Vagina (tissue), 2 donors: ENCODE data around the gene PAPPA2. TPM values are rescaled to one million over a fixed set of nuclear protein-coding genes. Genes with fewer than 3 reads are reported as not detected.

Experiments
- DNase-seq, 2 donors: peaks; one replicate each; pipeline ENCODE4 v3.0.0-alpha.2; 2017; ENCODE audit errors: extremely low spot score in 2 of 2
- H3K27ac ChIP-seq: fragments of 200-600 bp; sonication (generic); one replicate; pipeline ENCODE4 v1.5.1; 2019
- H3K27me3 ChIP-seq: fragments of 200-600 bp; sonication (generic); one replicate; pipeline ENCODE4 v1.5.1; 2019
- H3K36me3 ChIP-seq, 2 donors: fragments of 200-600 bp; sonication (generic); one replicate each; pipeline ENCODE4 v1.5.1; 2017 to 2019
- H3K4me1 ChIP-seq: fragments of 200-600 bp; sonication (generic); one replicate; pipeline ENCODE4 v1.5.1; 2019
- H3K4me3 ChIP-seq, 2 donors: fragments of 200-600 bp; sonication (generic); 1 replicate in 1 of 2; 2 replicates in 1 of 2; pipeline ENCODE4 v1.5.1; 2016 to 2019
- H3K9me3 ChIP-seq: fragments of 200-600 bp; sonication (generic); one replicate; pipeline ENCODE4 v1.5.1; 2019
- POLR2A ChIP-seq, 2 donors: fragments of 450-650 bp; IDR thresholded peaks; one replicate each; pipeline ENCODE4 v1.6.1; 2017; ENCODE audit warnings: antibody characterized with exemption in 2 of 2, mild to moderate bottlenecking in 2 of 2, moderate library complexity in 2 of 2
- POLR2AphosphoS5 ChIP-seq, 2 donors: sonication (generic); formaldehyde crosslinking; IDR thresholded peaks; one replicate each; pipeline ENCODE4 v1.9.0; 2017; ENCODE audit warnings: antibody characterized with exemption in 2 of 2, mild to moderate bottlenecking in 2 of 2, low read depth in 1 of 2; ENCODE audit not compliant: insufficient read depth in 1 of 2
- intact Hi-C: fragments of 100-400 bp; cut with DNase I; formaldehyde crosslinking; loops from one replicate; pipeline ENCODE4 v1.15.1; 2023
- total RNA-seq: library from RNA; depleted of rRNA; stranded (reverse); fragments of >200 nt; gene quantifications from one replicate; pipeline ENCODE4 v1.2.3, GENCODE V29; 2016
- TF ChIP-seq, protein P1 (sequence below), 3 experiments: fragments of 450-650 bp in 2 of 3; fragments of 200-600 bp in 1 of 3; sonication (generic) in 1 of 3; IDR thresholded peaks; one replicate each; pipeline ENCODE4 v1.5.1; 2017 to 2019; ENCODE audit warnings: antibody characterized with exemption in 3 of 3, mild to moderate bottlenecking in 2 of 3, moderate library complexity in 2 of 3

The PAPPA2 gene
- total RNA-seq, 1 donor from 2014 or later: 0.25 TPM

DNA sequence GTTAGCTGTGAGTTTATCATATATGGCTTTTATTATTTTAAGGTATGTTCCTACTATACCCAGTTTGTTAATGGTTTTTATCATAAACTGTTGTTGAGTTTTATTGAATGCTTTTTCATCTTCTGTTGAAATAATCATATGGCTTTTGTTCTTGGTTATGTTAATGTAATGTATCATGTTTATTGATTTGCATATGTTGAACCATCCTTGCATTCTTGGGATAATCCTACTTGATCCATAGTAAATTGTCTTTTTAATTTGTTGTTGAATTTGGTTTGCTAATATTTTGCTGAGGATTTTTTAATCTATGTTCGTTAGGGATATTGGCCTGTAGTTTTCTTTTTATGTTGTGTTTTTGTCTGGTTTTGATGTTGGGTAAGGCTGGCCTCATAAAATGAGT, 185.6 kb downstream of the PAPPA2 start:
- Histone ChIP-seq H3K27ac (no peak overlapping the region), H3K27me3 (no peaks in the 10 kb centered on the region), H3K4me3 (no peak overlapping the region), H3K9me3 (no peaks in the 10 kb centered on the region), H3K36me3 (no peaks in the 10 kb centered on the region), H3K4me1 (no peaks in the 10 kb centered on the region)
- TF ChIP-seq, protein P1, sequence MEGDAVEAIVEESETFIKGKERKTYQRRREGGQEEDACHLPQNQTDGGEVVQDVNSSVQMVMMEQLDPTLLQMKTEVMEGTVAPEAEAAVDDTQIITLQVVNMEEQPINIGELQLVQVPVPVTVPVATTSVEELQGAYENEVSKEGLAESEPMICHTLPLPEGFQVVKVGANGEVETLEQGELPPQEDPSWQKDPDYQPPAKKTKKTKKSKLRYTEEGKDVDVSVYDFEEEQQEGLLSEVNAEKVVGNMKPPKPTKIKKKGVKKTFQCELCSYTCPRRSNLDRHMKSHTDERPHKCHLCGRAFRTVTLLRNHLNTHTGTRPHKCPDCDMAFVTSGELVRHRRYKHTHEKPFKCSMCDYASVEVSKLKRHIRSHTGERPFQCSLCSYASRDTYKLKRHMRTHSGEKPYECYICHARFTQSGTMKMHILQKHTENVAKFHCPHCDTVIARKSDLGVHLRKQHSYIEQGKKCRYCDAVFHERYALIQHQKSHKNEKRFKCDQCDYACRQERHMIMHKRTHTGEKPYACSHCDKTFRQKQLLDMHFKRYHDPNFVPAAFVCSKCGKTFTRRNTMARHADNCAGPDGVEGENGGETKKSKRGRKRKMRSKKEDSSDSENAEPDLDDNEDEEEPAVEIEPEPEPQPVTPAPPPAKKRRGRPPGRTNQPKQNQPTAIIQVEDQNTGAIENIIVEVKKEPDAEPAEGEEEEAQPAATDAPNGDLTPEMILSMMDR (IDR thresholded peaks at IDR 0.05): no peak
- TF ChIP-seq POLR2AphosphoS5 (IDR thresholded peaks at IDR 0.05; ENCODE audit: insufficient read depth in 1 of 2, low read depth in 1 of 2) (no peak), POLR2A (IDR thresholded peaks at IDR 0.05) (no peak)
- no peak for DNase-seq
- intact Hi-C loops: no loop called here

DNA sequence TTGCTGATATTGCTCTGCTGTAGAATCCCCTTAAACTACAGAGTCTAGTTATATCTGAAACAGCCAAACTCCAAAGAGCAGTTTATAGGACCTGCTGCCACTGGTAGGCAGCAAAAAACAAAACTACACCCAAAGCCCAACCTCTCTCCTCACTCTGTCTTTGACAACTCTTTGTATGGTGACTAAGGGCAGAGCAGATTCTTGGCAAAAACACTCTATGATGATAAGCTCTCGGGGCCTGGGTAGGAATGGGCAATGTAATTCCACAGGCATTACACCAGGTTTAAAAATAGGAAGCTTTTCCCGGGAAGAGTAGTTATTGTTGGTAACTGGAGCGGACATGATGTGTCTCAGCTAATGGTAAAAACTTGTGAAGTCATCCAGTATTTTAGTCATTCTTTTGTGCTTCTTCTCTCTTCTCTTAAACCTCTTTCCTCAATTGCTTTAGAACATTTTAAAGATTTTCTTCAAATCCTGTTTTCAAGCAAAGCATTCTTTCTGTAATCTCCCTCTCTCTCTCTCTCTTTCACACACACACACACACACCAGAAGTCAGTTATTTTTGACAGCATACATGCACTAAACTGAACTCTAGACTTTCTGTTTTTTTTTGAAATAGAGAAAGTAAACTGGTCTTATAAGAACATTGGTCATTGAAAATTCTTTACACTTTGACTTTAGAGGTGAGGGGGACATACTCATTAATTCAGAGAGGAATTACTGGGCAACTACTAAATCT, 193.5 kb downstream of the PAPPA2 start:
- Histone ChIP-seq H3K27me3 (no peaks in the 10 kb centered on the region), H3K4me1 (no peaks in the 10 kb centered on the region), H3K27ac (no peak overlapping the region), H3K9me3 (no peaks in the 10 kb centered on the region), H3K4me3 (no peak overlapping the region), H3K36me3 (no peaks in the 10 kb centered on the region)
- TF ChIP-seq POLR2AphosphoS5 (IDR thresholded peaks at IDR 0.05; ENCODE audit: insufficient read depth in 1 of 2, low read depth in 1 of 2): no peak
- no peak for TF ChIP-seq POLR2A (IDR thresholded peaks at IDR 0.05)
- TF ChIP-seq, protein P1 (IDR thresholded peaks at IDR 0.05): no peak
- DNase-seq: no peak
- intact Hi-C loops: no loop called here

DNA sequence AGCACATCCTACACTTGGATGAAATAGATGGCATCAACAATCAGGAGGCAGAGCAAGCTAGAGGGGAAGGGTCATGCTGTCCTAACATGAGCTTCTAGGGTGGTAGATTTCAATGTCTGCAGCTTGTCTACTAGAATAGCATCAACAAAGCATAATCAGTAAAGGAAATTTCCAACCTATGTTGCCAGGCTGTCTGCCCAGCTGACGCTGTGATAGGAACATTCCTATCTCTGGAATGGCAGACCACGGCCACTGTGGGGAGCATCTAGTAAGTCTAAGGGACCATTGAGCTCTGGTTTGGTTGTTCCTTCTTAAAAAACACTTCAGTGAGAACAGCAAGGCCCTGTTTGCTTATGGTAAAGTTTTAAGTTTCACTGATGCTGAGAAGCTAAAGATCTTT, 206.8 kb downstream of the PAPPA2 start:
- Histone ChIP-seq H3K27me3 (no peaks in the 10 kb centered on the region), H3K36me3 (no peaks in the 10 kb centered on the region), H3K4me1 (no peaks in the 10 kb centered on the region), H3K4me3 (no peak overlapping the region), H3K9me3 (no peaks in the 10 kb centered on the region), H3K27ac (no peak overlapping the region)
- TF ChIP-seq, protein P1 (IDR thresholded peaks at IDR 0.05): no peak
- TF ChIP-seq POLR2AphosphoS5 (IDR thresholded peaks at IDR 0.05; ENCODE audit: insufficient read depth in 1 of 2, low read depth in 1 of 2) (no peak), POLR2A (IDR thresholded peaks at IDR 0.05) (no peak)
- DNase-seq: no peak
- intact Hi-C loops: no loop called here

DNA sequence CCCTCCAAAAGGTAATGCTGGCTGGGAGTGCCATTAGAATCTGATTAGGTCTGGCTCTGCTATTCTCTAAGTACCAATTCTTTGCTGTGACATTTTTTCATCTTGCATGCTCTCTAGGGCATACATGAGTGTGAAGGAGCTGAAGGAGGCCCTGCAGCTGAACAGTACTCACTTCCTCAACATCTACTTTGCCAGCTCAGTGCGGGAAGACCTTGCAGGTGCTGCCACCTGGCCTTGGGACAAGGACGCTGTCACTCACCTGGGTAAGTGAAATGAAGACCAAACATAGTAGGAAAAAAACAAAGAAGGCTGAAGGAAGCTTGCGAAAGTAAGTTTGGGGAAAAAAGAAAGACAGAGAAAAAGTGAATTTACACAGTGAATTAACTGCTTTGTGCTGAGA, 207.9 kb downstream of the PAPPA2 start:
- intact Hi-C loops: no loop called here
- no peaks in the 10 kb centered on the region for H3K9me3 ChIP-seq
- H3K4me3 ChIP-seq: no peak overlapping the region
- no peaks in the 10 kb centered on the region for H3K4me1 ChIP-seq
- no peaks in the 10 kb centered on the region for H3K36me3 ChIP-seq
- H3K27me3 ChIP-seq: no peaks in the 10 kb centered on the region
- no peak for DNase-seq
- no peak overlapping the region for H3K27ac ChIP-seq
- TF ChIP-seq, protein P1 (IDR thresholded peaks at IDR 0.05): no peak
- TF ChIP-seq POLR2AphosphoS5 (IDR thresholded peaks at IDR 0.05; ENCODE audit: insufficient read depth in 1 of 2, low read depth in 1 of 2) (no peak), POLR2A (IDR thresholded peaks at IDR 0.05) (no peak)

DNA sequence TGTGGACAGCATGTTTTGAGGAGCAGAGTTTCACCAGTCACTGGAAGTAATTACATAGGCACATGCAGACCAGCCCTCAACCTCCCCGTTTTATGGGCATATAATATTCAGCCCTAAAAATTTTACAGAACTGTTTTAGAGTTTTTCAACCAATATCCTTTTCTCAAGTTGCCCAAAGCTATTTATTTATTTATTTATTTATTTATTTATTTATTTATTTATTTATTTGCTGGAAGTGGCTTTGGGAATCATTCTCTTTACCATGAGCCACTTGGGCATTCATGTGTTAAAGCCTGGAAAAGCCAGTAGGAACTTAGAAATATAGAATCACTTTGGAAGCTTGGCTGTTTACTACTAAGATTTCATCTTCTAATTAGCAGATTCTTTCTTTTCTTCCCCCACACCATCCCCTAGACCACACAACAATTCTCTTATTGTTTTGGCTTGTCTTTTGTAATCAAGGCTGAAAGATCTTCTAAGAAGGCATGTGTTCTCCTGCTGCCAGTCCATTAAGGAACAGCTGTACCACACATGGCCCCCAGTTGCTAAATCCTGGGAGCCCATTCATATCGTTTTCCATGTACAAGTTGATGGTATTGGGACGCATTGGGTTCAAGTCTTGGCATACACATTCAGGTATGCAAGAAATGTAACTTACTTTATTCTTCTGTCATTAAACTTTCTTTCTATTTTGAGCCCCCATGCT, 220.0 kb downstream of the PAPPA2 start:
- no peak for DNase-seq
- Histone ChIP-seq H3K9me3 (no peaks in the 10 kb centered on the region), H3K4me1 (no peaks in the 10 kb centered on the region), H3K4me3 (no peak overlapping the region), H3K36me3 (no peaks in the 10 kb centered on the region), H3K27me3 (no peaks in the 10 kb centered on the region), H3K27ac (no peak overlapping the region)
- intact Hi-C loops: no loop called here
- no peak for TF ChIP-seq POLR2AphosphoS5 (IDR thresholded peaks at IDR 0.05; ENCODE audit: insufficient read depth in 1 of 2, low read depth in 1 of 2)
- TF ChIP-seq, protein P1 (IDR thresholded peaks at IDR 0.05): no peak
- no peak for TF ChIP-seq POLR2A (IDR thresholded peaks at IDR 0.05)
